H1 (cell line): Measurements from ENCODE around the gene LCNL1. TPM values are rescaled to one million over a fixed set of nuclear protein-coding genes. Genes with fewer than 3 reads are reported as not detected.

ENCODE experiments used
- CTCF ChIA-PET: fragments of 300-600 bp; sonication (Branson Sonifier 250); formaldehyde crosslinking; loops from one replicate; lab custom pipeline; 2021; ENCODE audit not compliant: partially characterized antibody; lab: Charles Lee
- POLR2A ChIA-PET: fragments of 300-600 bp; sonication (Branson Sonifier 250); formaldehyde crosslinking; loops from one replicate; lab custom pipeline; 2021; ENCODE audit warnings: inconsistent platforms; ENCODE audit not compliant: partially characterized antibody; lab: Charles Lee
- DNase-seq, 2 experiments: peaks; one replicate each; pipeline versions ENCODE4 v3.0.0 to v3.0.0-alpha.2; 2010 to 2022; ENCODE audit warnings: low spot score in 2 of 2, low read depth in 1 of 2, mixed read lengths in 1 of 2
- FAIRE-seq: peaks from 2 replicates; lab custom pipeline; 2011; peaks lifted over from hg19 to GRCh38; lab: Jason Lieb, UNC
- H2AFZ ChIP-seq: 2 replicates; pipeline ENCODE4 v1.8.1; 2012; ENCODE audit warnings: low read length, inconsistent platforms
- H2AK5ac ChIP-seq: 2 replicates; pipeline ENCODE4 v1.6.1; 2013; ENCODE audit warnings: low read depth, low read length
- H2BK120ac ChIP-seq: replicated peaks from 2 replicates; pipeline ENCODE3; 2013; ENCODE audit warnings: low read depth, low read length, inconsistent platforms
- H2BK12ac ChIP-seq: 2 replicates; pipeline ENCODE4 v1.6.1; 2013; ENCODE audit warnings: low read depth, low read length
- H2BK15ac ChIP-seq: 2 replicates; pipeline ENCODE4 v1.6.1; 2013; ENCODE audit warnings: low read length
- H2BK20ac ChIP-seq: 2 replicates; pipeline ENCODE4 v1.6.1; 2013; ENCODE audit warnings: low read length
- H2BK5ac ChIP-seq: 2 replicates; pipeline ENCODE4 v1.6.1; 2013; ENCODE audit warnings: low read depth, low read length
- H3K14ac ChIP-seq: 2 replicates; pipeline ENCODE4 v1.6.1; 2013; ENCODE audit warnings: inconsistent platforms; ENCODE audit not compliant: insufficient read length
- H3K18ac ChIP-seq: 2 replicates; pipeline ENCODE4 v1.6.1; 2013; ENCODE audit warnings: low read length; ENCODE audit errors: extremely low read depth
- H3K23ac ChIP-seq: 2 replicates; pipeline ENCODE4 v1.6.1; 2013; ENCODE audit warnings: inconsistent platforms; ENCODE audit not compliant: insufficient read length
- H3K23me2 ChIP-seq: 2 replicates; pipeline ENCODE4 v1.6.1; 2013; ENCODE audit warnings: low read depth, low read length
- H3K27ac ChIP-seq: 2 replicates; pipeline ENCODE4 v1.6.1; 2011; ENCODE audit warnings: low read depth, low read length, inconsistent platforms
- H3K27me3 ChIP-seq, 4 experiments: replicated peaks in 1 of 4; 1 replicate in 1 of 4; 2 replicates in 3 of 4; pipeline versions ENCODE4 v1.6.1 to v1.8.1; 2011 to 2013; ENCODE audit warnings: low read length in 3 of 4, mild to moderate bottlenecking in 3 of 4, inconsistent platforms in 2 of 4, mixed read lengths in 2 of 4, moderate library complexity in 1 of 4; ENCODE audit not compliant: control insufficient read depth in 3 of 4, insufficient read depth in 3 of 4; ENCODE audit errors: extremely low read depth in 1 of 4
- H3K36me3 ChIP-seq, 4 experiments: 2 replicates each; pipeline versions ENCODE4 v1.6.1 to v1.8.1; 2011 to 2013; ENCODE audit warnings: mild to moderate bottlenecking in 4 of 4, low read length in 3 of 4, moderate library complexity in 2 of 4, control low read depth in 1 of 4, inconsistent platforms in 1 of 4; ENCODE audit not compliant: insufficient read depth in 4 of 4, control insufficient read depth in 2 of 4
- H3K4ac ChIP-seq: replicated peaks from 2 replicates; pipeline ENCODE3; 2013; ENCODE audit warnings: low read length, low read depth, mixed read lengths, inconsistent platforms; ENCODE audit not compliant: insufficient read length
- H3K4me1 ChIP-seq, 4 experiments: replicated peaks in 1 of 4; 1 replicate in 1 of 4; 2 replicates in 3 of 4; pipeline versions ENCODE4 v1.6.1 to v1.8.1; 2011 to 2013; ENCODE audit warnings: low read length in 3 of 4, inconsistent platforms in 2 of 4, mixed read lengths in 1 of 4; ENCODE audit not compliant: insufficient read depth in 4 of 4, control insufficient read depth in 3 of 4
- H3K4me2 ChIP-seq, 2 experiments: 2 replicates each; pipeline versions ENCODE4 v1.6.1 to v1.8.1; 2011 to 2013; ENCODE audit warnings: low read depth in 2 of 2, low read length in 2 of 2, control low read depth in 1 of 2, inconsistent platforms in 1 of 2, mild to moderate bottlenecking in 1 of 2; ENCODE audit not compliant: insufficient read depth in 1 of 2
- H3K4me3 ChIP-seq, 4 experiments: fragments of 200-600, 300-600 bp in 1 of 4; sonication (generic), shearing (Covaris generic), sonication (Bioruptor Twin) in 1 of 4; 2 replicates each; pipeline versions ENCODE4 v1.5.1 to v1.8.1; 2011 to 2016; ENCODE audit warnings: low read length in 4 of 4, low read depth in 3 of 4, control low read depth in 2 of 4, inconsistent platforms in 2 of 4, mild to moderate bottlenecking in 2 of 4, mixed read lengths in 1 of 4, moderate library complexity in 1 of 4; ENCODE audit not compliant: insufficient read depth in 2 of 4; ENCODE audit errors: extremely low read depth in 1 of 4
- H3K56ac ChIP-seq: replicated peaks from 2 replicates; pipeline ENCODE3; 2013; ENCODE audit warnings: low read depth, mild to moderate bottlenecking, mixed read lengths, low read length, inconsistent platforms; ENCODE audit not compliant: insufficient read length
- H3K79me1 ChIP-seq: 2 replicates; pipeline ENCODE4 v1.6.1; 2013; ENCODE audit warnings: low read depth, low read length, control low read depth
- H3K79me2 ChIP-seq, 2 experiments: 2 replicates each; pipeline versions ENCODE4 v1.6.1 to v1.8.1; 2012 to 2013; ENCODE audit warnings: low read length in 2 of 2, mild to moderate bottlenecking in 2 of 2, inconsistent platforms in 1 of 2; ENCODE audit not compliant: insufficient read depth in 2 of 2, control insufficient read depth in 1 of 2
- H3K9ac ChIP-seq, 4 experiments: replicated peaks in 1 of 4; 1 replicate in 1 of 4; 2 replicates in 3 of 4; pipeline versions ENCODE4 v1.6.1 to v1.8.1; 2011 to 2013; ENCODE audit warnings: low read depth in 3 of 4, low read length in 3 of 4, control low read depth in 2 of 4, mild to moderate bottlenecking in 2 of 4, moderate library complexity in 2 of 4, inconsistent platforms in 1 of 4; ENCODE audit errors: extremely low read depth in 1 of 4
- H3K9me3 ChIP-seq, 2 experiments: 2 replicates each; pipeline versions ENCODE4 v1.6.1 to v1.8.1; 2012 to 2013; ENCODE audit warnings: mild to moderate bottlenecking in 2 of 2, moderate library complexity in 2 of 2, control low read depth in 1 of 2, inconsistent platforms in 1 of 2, low read depth in 1 of 2, low read length in 1 of 2, mixed read lengths in 1 of 2; ENCODE audit not compliant: insufficient read depth in 2 of 2
- H4K20me1 ChIP-seq, 2 experiments: replicated peaks in 1 of 2; 2 replicates each; pipeline versions ENCODE3 to v1.8.1; 2011 to 2013; ENCODE audit warnings: inconsistent platforms in 2 of 2, low read length in 2 of 2, mild to moderate bottlenecking in 1 of 2; ENCODE audit not compliant: insufficient read depth in 2 of 2, control insufficient read depth in 1 of 2
- H4K5ac ChIP-seq: 2 replicates; pipeline ENCODE4 v1.6.1; 2013; ENCODE audit warnings: low read length, low read depth, mixed read lengths, inconsistent platforms; ENCODE audit not compliant: insufficient read length
- H4K8ac ChIP-seq: 2 replicates; pipeline ENCODE4 v1.8.0; 2013; ENCODE audit warnings: mild to moderate bottlenecking, moderate library complexity, low read length, inconsistent platforms; ENCODE audit not compliant: insufficient read depth; ENCODE audit errors: extremely low read depth
- H4K91ac ChIP-seq: replicated peaks from 2 replicates; pipeline ENCODE3; 2013; ENCODE audit warnings: low read length, mixed read lengths, inconsistent platforms; ENCODE audit not compliant: insufficient read length
- ASH2L ChIP-seq: fragments of 200-600, 300-600 bp; sonication (generic); IDR thresholded peaks from one replicate; pipeline ENCODE4 v1.7.1; 2017; ENCODE audit warnings: low read length
- GABPA ChIP-seq: IDR thresholded peaks from 2 replicates; pipeline ENCODE4 v1.6.1; 2011; ENCODE audit warnings: mild to moderate bottlenecking, low read length, moderate library complexity, borderline replicate concordance; ENCODE audit not compliant: insufficient read depth
- RAD21 ChIP-seq, 2 experiments: IDR thresholded peaks in 1 of 2; conservative IDR thresholded peaks in 1 of 2; 2 replicates each; pipeline ENCODE4 v1.6.1; 2011; ENCODE audit warnings: low read depth in 2 of 2, low read length in 2 of 2, improper control_type of control experiment in 1 of 2, inconsistent platforms in 1 of 2, mild to moderate bottlenecking in 1 of 2, moderate library complexity in 1 of 2
- SP1 ChIP-seq: IDR thresholded peaks from 2 replicates; pipeline ENCODE4 v1.6.1; 2011; ENCODE audit warnings: low read depth, low read length
- TEAD4 ChIP-seq: IDR thresholded peaks from 2 replicates; pipeline ENCODE4 v1.6.1; 2012; ENCODE audit warnings: low read depth, low read length, inconsistent platforms, mixed read lengths
- WGBS, 2 experiments: shearing (Covaris generic) in 1 of 2; methylation state at CpG; one replicate each; pipeline versions ENCODE4 v1.1.6 to v1.1.7; 2013 to 2015; ENCODE audit warnings: low lambda C conversion rate in 2 of 2, mixed read lengths in 2 of 2, inconsistent platforms in 1 of 2, low coverage in 1 of 2, missing lambda C conversion rate in 1 of 2; ENCODE audit not compliant: insufficient replicate concordance in 2 of 2, insufficient coverage in 1 of 2, insufficient read length in 1 of 2; ENCODE audit errors: extremely low coverage in 1 of 2, missing lambda C conversion rate in 1 of 2; 5-methylcytosine and 5-hydroxymethylcytosine counted together
- polyA plus RNA-seq, 7 experiments: library from polyadenylated mRNA; depleted of rRNA in 3 of 7; stranded (reverse) in 5 of 7; unstranded in 2 of 7; fragments of >200 nt in 5 of 7; fragments of 200-250 nt in 2 of 7; gene quantifications; 1 replicate in 5 of 7; 2 replicates in 1 of 7; 4 replicates in 1 of 7; pipeline versions ENCODE4 v1.2.1 to v1.2.3, GENCODE V29; 2011 to 2013; ENCODE audit warnings: missing spikeins in 2 of 7, mixed read lengths in 2 of 7
- total RNA-seq: library from RNA; stranded (reverse); fragmentation: NEBNext Ultra II Directional; extraction: Animal tissue kit (Norgen Biotek cat#: 25700); gene quantifications from 2 replicates; pipeline ENCODE4 v1.2.1, GENCODE V29; 2021

The LCNL1 gene
- total and polyA plus RNA-seq, 2 of the 8 experiments (the other 6 are each of a cell fraction or from before 2014, with no cell fraction given) = 0.11 TPM; not detected in 1

- 95% methylated on average over 16 of the region's 18 CpGs; no CpG with 5 or more reads in 1 of the 2 experiments for WGBS, 2 experiments
- no peak overlapping the region for H3K23ac ChIP-seq
- 0 out of 4 replicates have a peak overlapping the region, but pooled peaks of 1 of the 2 experiments have one; percentile 77 for H3K4me2 ChIP-seq
- H2BK5ac ChIP-seq = 0 out of 2 replicates have a peak overlapping the region, but pooled peaks have one; percentile 35
- H3K18ac ChIP-seq = no peak overlapping the region
- no peak overlapping the region for H4K8ac ChIP-seq
- H4K5ac ChIP-seq = no peak overlapping the region
- no peak overlapping the region for H3K14ac ChIP-seq
- POLR2A ChIA-PET = interaction anchor here (1.3 kb wide), 1 partner anchor 19 kb away, joined by 3 read pairs; no protein-coding TSS in a partner anchor
- H3K4me1 ChIP-seq = peaks cover 0 to 20% (median 10%) of the 10 kb centered on the region in 4 experiments; a peak in 6 of 7 replicates
- H3K4me3 ChIP-seq = no peak overlapping the region
- H3K56ac ChIP-seq = no peak overlapping the region
- DNase-seq = no peak
- TF ChIP-seq TEAD4 (no peak), SP1 (no peak), ASH2L (no peak), GABPA (no peak), RAD21 (IDR thresholded peaks at IDR 0.05 in 1 of 2, conservative IDR thresholded peaks at IDR 0.05 in 1 of 2; ENCODE audit: low read depth in 2 of 2, low read length in 2 of 2) (peak in 1 of 2 experiments; percentile 8; a peak in 1 of 4 replicates)
- H3K9ac ChIP-seq = no peak overlapping the region
- H3K36me3 ChIP-seq = peaks cover 0 to 2% (median 0%) of the 10 kb centered on the region in 4 experiments; a peak in 1 of 8 replicates
- no peak overlapping the region for H2BK120ac ChIP-seq
- CTCF ChIA-PET = interaction anchor here (1.4 to 5.6 kb wide), 3 partner anchors 9 to 38 kb away, joined by 3 to 29 read pairs (median 18); partner anchors contain the start of gene PTGDS
- FAIRE-seq = no peak
- H2BK12ac ChIP-seq = peak overlapping the region; percentile 60; the same call in 1 of the 2 replicates
- no peak overlapping the region for H2AFZ ChIP-seq
- no peak overlapping the region for H3K27ac ChIP-seq
- H2BK15ac ChIP-seq = no peak overlapping the region
- no peak overlapping the region for H2BK20ac ChIP-seq
- H4K91ac ChIP-seq = no peak overlapping the region
- H3K23me2 ChIP-seq = peaks cover 12% of the 10 kb centered on the region
- H3K4ac ChIP-seq = no peak overlapping the region
- no peaks in the 10 kb centered on the region for H3K9me3 ChIP-seq
- peaks cover 0 to 2% of the 10 kb centered on the region in 2 experiments for H4K20me1 ChIP-seq
- no peaks in the 10 kb centered on the region; a peak in 1 of 7 replicates for H3K27me3 ChIP-seq
- no peaks in the 10 kb centered on the region for H3K79me1 ChIP-seq
- H2AK5ac ChIP-seq = no peak overlapping the region
- no peaks in the 10 kb centered on the region for H3K79me2 ChIP-seq
Measured at GRCh38 chr9:136997830-136998234, 15.0 kb downstream of the LCNL1 start.
